HepG2 (cell line): ENCODE measurements around the gene THADA. TPM values are rescaled to one million over a fixed set of nuclear protein-coding genes. Genes with fewer than 3 reads are reported as not detected.
A peak's percentile ranks its signal among the peaks of the same experiment; 100 is the strongest.

Source experiments
- NBN ChIP-seq: fragments of 450-650 bp; conservative IDR thresholded peaks from 2 replicates; pipeline ENCODE4 v1.6.1; 2017
- SRSF1 ChIP-seq: fragments of 200-400 bp; formaldehyde crosslinking; optimal IDR thresholded peaks from 2 replicates; pipeline ENCODE3; 2017; ENCODE audit warnings: mild to moderate bottlenecking, low read depth, low read length, moderate library complexity
- TRIM24 ChIP-seq: sonication (generic); formaldehyde crosslinking; IDR thresholded peaks from 2 replicates; pipeline ENCODE4 v1.8.0; 2022; ENCODE audit warnings: mild to moderate bottlenecking, missing genetic modification reagents
- ZNF12 ChIP-seq: sonication (generic); formaldehyde crosslinking; IDR thresholded peaks from 2 replicates; pipeline ENCODE4 v1.5.0; 2020; ENCODE audit warnings: missing genetic modification reagents
- ZNF142 ChIP-seq: sonication (generic); formaldehyde crosslinking; IDR thresholded peaks from 2 replicates; pipeline ENCODE4 v1.4.0; 2020; ENCODE audit warnings: missing genetic modification reagents
- ZNF543 ChIP-seq: sonication (generic); formaldehyde crosslinking; IDR thresholded peaks from 2 replicates; pipeline ENCODE4 v1.4.0; 2020; ENCODE audit warnings: mild to moderate bottlenecking, missing genetic modification reagents
- polyA plus RNA-seq, 8 experiments: library from polyadenylated mRNA; depleted of rRNA in 3 of 8; stranded (reverse) in 7 of 8; unstranded in 1 of 8; fragments of >200 nt; fragmentation: Illumina TruSeq in 4 of 8; extraction: Trizol in 4 of 8; gene quantifications; 2 replicates each; pipeline versions ENCODE4 v1.2.1 to v1.2.3, GENCODE V29; 2011 to 2016; ENCODE audit warnings: low read depth in 4 of 8, missing spikeins in 1 of 8, mixed read lengths in 1 of 8; ENCODE audit not compliant: insufficient read depth in 1 of 8
- total RNA-seq, 5 experiments: library from RNA; depleted of rRNA; stranded (reverse); fragments of >200 nt; fragmentation: Illumina TruSeq; extraction: Trizol; gene quantifications; 2 replicates each; pipeline ENCODE4 v1.2.3, GENCODE V29; 2016; ENCODE audit warnings: low read depth in 1 of 5

The THADA gene
- total and polyA plus RNA-seq, 2 of the 13 experiments (the other 11 are each of a cell fraction or from before 2014, with no cell fraction given) = 12.7 to 21.7 TPM

- TF ChIP-seq ZNF142 (peak; percentile 63; the same call in 1 of the 2 replicates), ZNF12 (no peak), ZNF543 (CRISPR knock-in tag) (peak; percentile 26; the same call in 1 of the 2 replicates), NBN (no peak), SRSF1 (peak; percentile 88), TRIM24 (CRISPR knock-in tag) (no peak)
These were observed 376.2 kb downstream of the THADA start (continued) for GRCh38 chr2:43219383-43220228.
